SH-SY5Y (cell line): ENCODE results near the gene PRR12.

Experiments used
- GATA2 ChIP-seq: IDR thresholded peaks from 2 replicates; pipeline ENCODE4 v1.6.1; 2011; ENCODE audit warnings: mild to moderate bottlenecking, low read depth, low read length
- GATA3 ChIP-seq: IDR thresholded peaks from 2 replicates; pipeline ENCODE4 v1.6.1; 2011; ENCODE audit warnings: low read depth, mild to moderate bottlenecking, low read length, moderate library complexity

- TF ChIP-seq GATA2 (no peak), GATA3 (no peak)
Observed at GRCh38 chr19:49556412-49557398, 34.3 kb upstream of the PRR12 start.
